CD8-positive, alpha-beta memory T cell (primary cell): ENCODE results near the gene TNNI2. TPM values are rescaled to one million over a fixed set of nuclear protein-coding genes. Genes with fewer than 3 reads are reported as not detected.
A peak's percentile ranks its signal among the peaks of the same experiment; 100 is the strongest.
"Not testable (repeated sequence)": the region's sequence is repeated elsewhere in the genome, so short reads cannot be mapped to it uniquely, and the experiment has no call there.

Experiments used
- CTCF ChIA-PET: fragments of 350-600 bp; sonication (Branson Sonifier 250); formaldehyde crosslinking; loops from one replicate; lab custom pipeline; 2021; ENCODE audit warnings: antibody characterized with exemption; lab: Charles Lee
- POLR2A ChIA-PET: fragments of 350-600 bp; sonication (Branson Sonifier 250); formaldehyde crosslinking; loops from one replicate; lab custom pipeline; 2021; ENCODE audit warnings: antibody characterized with exemption; lab: Charles Lee
- DNase-seq, 5 donors: peaks; one replicate each; pipeline versions ENCODE4 v3.0.0 to v3.0.0-alpha.2; 2020 to 2022; ENCODE audit warnings: mixed read lengths in 1 of 5
- H3K27ac ChIP-seq: one replicate; pipeline ENCODE4 v1.7.0; 2013; ENCODE audit warnings: low read depth, mild to moderate bottlenecking, low read length, moderate library complexity
- H3K27me3 ChIP-seq: 2 replicates; pipeline ENCODE4 v1.7.0; 2013; ENCODE audit warnings: low read length, mild to moderate bottlenecking; ENCODE audit not compliant: insufficient read depth, poor library complexity, severe bottlenecking
- H3K36me3 ChIP-seq: 2 replicates; pipeline ENCODE4 v1.7.0; 2013; ENCODE audit warnings: mild to moderate bottlenecking, low read length, moderate library complexity; ENCODE audit not compliant: insufficient read depth
- H3K4me1 ChIP-seq: 2 replicates; pipeline ENCODE4 v1.7.0; 2013; ENCODE audit warnings: mild to moderate bottlenecking, low read length, moderate library complexity; ENCODE audit not compliant: insufficient read depth
- H3K4me3 ChIP-seq: 2 replicates; pipeline ENCODE4 v1.7.0; 2013; ENCODE audit warnings: mild to moderate bottlenecking, low read length
- H3K9me3 ChIP-seq: 2 replicates; pipeline ENCODE4 v1.7.0; 2013; ENCODE audit warnings: mild to moderate bottlenecking, low read length
- H3K27ac Mint-ChIP-seq, 8 donors: one replicate each; pipeline ENCODE4 v1.8.0; 2020 to 2021; ENCODE audit warnings: mixed read lengths in 8 of 8, mild to moderate bottlenecking in 6 of 8, inconsistent platforms in 3 of 8, moderate library complexity in 3 of 8
- H3K27me3 Mint-ChIP-seq, 2 donors: one replicate each; pipeline ENCODE4 v1.8.0; 2020 to 2021; ENCODE audit warnings: mixed read lengths in 2 of 2, mild to moderate bottlenecking in 1 of 2, moderate library complexity in 1 of 2
- H3K36me3 Mint-ChIP-seq, 3 donors: one replicate each; pipeline ENCODE4 v1.8.0; 2020 to 2021; ENCODE audit warnings: mixed read lengths in 3 of 3, inconsistent platforms in 1 of 3, mild to moderate bottlenecking in 1 of 3
- H3K4me1 Mint-ChIP-seq, 3 donors: one replicate each; pipeline ENCODE4 v1.8.0; 2020 to 2021; ENCODE audit warnings: mixed read lengths in 3 of 3, inconsistent platforms in 1 of 3, mild to moderate bottlenecking in 1 of 3
- H3K4me3 Mint-ChIP-seq, 7 donors: one replicate each; pipeline ENCODE4 v1.8.0; 2020 to 2021; ENCODE audit warnings: mixed read lengths in 7 of 7, mild to moderate bottlenecking in 6 of 7, moderate library complexity in 4 of 7, inconsistent platforms in 2 of 7
- H3K9me3 Mint-ChIP-seq, 5 donors: one replicate each; pipeline ENCODE4 v1.8.0; 2020 to 2022; ENCODE audit warnings: mixed read lengths in 5 of 5, mild to moderate bottlenecking in 3 of 5, moderate library complexity in 2 of 5, inconsistent platforms in 1 of 5
- polyA plus RNA-seq: library from polyadenylated mRNA; unstranded; fragments of 300-500 nt; fragmentation: Illumina TruSeq; gene quantifications from one replicate; pipeline ENCODE4 v1.2.3, GENCODE V29; 2021
- total RNA-seq, 2 experiments: library from RNA; stranded (reverse); gene quantifications; one replicate each; pipeline ENCODE4 v1.2.3, GENCODE V29; 2021

TNNI2 gene
- total and polyA plus RNA-seq, 3 experiments from 2014 or later: 0.33 TPM; not detected in 2

- H3K4me3 ChIP-seq, H3K27ac ChIP-seq, POLR2A ChIA-PET, H3K4me1 ChIP-seq, H3K4me3 Mint-ChIP-seq, H3K9me3 Mint-ChIP-seq, H3K36me3 ChIP-seq, DNase-seq, H3K27me3 ChIP-seq, H3K36me3 Mint-ChIP-seq, CTCF ChIA-PET, H3K9me3 ChIP-seq, H3K4me1 Mint-ChIP-seq: not testable (repeated sequence)
- peak overlapping the region in 1 of 8 donors; percentile 17 for H3K27ac Mint-ChIP-seq
- H3K27me3 Mint-ChIP-seq: peaks cover 6 to 40% of the 10 kb centered on the region in 2 donors
These were observed 34.8 kb upstream of the TNNI2 start for GRCh38 chr11:1803835-1804519.

DNA sequence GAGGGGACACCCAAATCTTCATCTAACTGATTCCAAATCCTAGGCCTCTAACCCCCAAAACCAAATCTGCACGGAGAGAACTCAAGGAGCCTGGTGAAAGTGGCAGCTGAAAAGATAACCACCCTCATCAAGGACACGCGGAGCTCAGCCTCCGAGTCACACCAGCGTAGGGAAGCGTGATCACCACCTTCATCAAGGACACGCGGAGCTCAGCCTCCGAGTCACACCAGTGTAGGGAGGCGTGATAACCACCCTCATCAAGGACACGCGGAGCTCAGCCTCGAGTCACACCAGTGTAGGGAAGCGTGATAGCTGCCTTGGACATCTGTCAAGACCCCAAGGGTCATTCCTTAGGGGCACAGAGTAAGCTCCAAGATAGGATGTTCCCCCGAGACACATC is 33.3 kb upstream of the TNNI2 start:
- no peaks in the 10 kb centered on the region for H3K36me3 Mint-ChIP-seq
- H3K27ac Mint-ChIP-seq: no peak overlapping the region
- H3K27me3 Mint-ChIP-seq: peaks cover 7 to 36% of the 10 kb centered on the region in 2 donors
- H3K4me3 Mint-ChIP-seq: no peak overlapping the region
- POLR2A ChIA-PET: no interaction called here
- DNase-seq: no peak
- no peaks in the 10 kb centered on the region for H3K4me1 Mint-ChIP-seq
- H3K9me3 ChIP-seq: no peaks in the 10 kb centered on the region
- no peak overlapping the region for H3K4me3 ChIP-seq
- no peaks in the 10 kb centered on the region for H3K36me3 ChIP-seq
- H3K9me3 Mint-ChIP-seq: no peaks in the 10 kb centered on the region
- H3K27me3 ChIP-seq: no peaks in the 10 kb centered on the region
- no peaks in the 10 kb centered on the region for H3K4me1 ChIP-seq
- H3K27ac ChIP-seq: no peak overlapping the region
- CTCF ChIA-PET: interaction anchor here (0.9 to 1.5 kb wide), 3 partner anchors 27 to 153 kb away, joined by 3 to 5 read pairs (median 4); no protein-coding TSS in a partner anchor

DNA sequence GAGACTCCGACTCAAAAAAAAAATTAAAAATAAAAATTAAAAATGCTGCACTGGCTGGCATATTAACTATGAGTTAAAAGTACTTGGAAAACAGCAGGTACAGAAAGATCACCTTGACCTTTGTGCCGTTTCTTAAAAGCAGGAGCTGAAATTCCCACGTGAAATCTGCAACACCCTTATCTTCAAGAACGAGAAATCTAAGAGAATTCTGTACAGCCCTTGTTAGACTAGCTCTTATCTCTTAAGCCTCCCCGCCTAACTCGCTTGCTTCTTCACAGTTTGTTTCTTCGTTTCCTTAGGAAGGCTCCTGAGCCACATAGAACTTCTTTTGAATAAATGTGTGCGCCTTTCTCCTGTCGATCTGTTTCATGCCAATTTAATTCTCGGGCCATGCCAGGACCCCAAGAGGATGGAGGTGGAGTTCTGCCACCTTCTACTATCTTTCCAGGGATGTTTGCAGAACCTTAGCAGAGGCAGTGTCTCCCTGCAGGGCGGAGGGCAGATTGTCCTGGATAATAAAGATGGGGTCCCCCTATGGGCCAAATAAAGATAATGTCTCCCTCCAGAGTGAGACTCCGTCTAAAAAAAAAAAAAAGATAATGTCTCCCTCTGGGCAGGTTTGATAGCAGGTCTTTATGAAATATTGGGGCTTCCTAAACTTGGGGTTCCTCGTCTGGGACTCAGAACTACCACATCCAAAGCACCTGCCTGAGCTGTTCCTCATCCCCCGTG is 31.4 kb upstream of the TNNI2 start:
- POLR2A ChIA-PET: no interaction called here
- no peaks in the 10 kb centered on the region for H3K4me1 ChIP-seq
- CTCF ChIA-PET: interaction anchor here (1.5 to 1.8 kb wide), 2 partner anchors 25 to 114 kb away, joined by 4 to 7 read pairs; no protein-coding TSS in a partner anchor
- Mint-ChIP-seq H3K36me3 (no peaks in the 10 kb centered on the region), H3K27ac (peak overlapping the region in 1 of 8 donors; percentile 88), H3K9me3 (peaks cover 0 to 3% (median 0%) of the 10 kb centered on the region in 5 donors), H3K4me1 (no peaks in the 10 kb centered on the region), H3K4me3 (no peak overlapping the region), H3K27me3 (peaks cover 6 to 36% of the 10 kb centered on the region in 2 donors)
- no peak overlapping the region for H3K4me3 ChIP-seq
- H3K9me3 ChIP-seq: no peaks in the 10 kb centered on the region
- peaks cover 3% of the 10 kb centered on the region for H3K27me3 ChIP-seq
- no peak overlapping the region for H3K27ac ChIP-seq
- H3K36me3 ChIP-seq: no peaks in the 10 kb centered on the region
- no peak for DNase-seq

- Mint-ChIP-seq H3K36me3 (no peaks in the 10 kb centered on the region), H3K4me3 (no peak overlapping the region), H3K27me3 (peaks cover 5 to 13% of the 10 kb centered on the region in 2 donors), H3K27ac (no peak overlapping the region), H3K4me1 (no peaks in the 10 kb centered on the region), H3K9me3 (peaks cover 0 to 5% (median 0%) of the 10 kb centered on the region in 5 donors)
- peaks cover 3% of the 10 kb centered on the region for H3K27me3 ChIP-seq
- H3K9me3 ChIP-seq: no peaks in the 10 kb centered on the region
- no peaks in the 10 kb centered on the region for H3K4me1 ChIP-seq
- ChIA-PET CTCF (interaction anchor here (1.9 kb wide), 1 partner anchor 117 kb away, joined by 5 read pairs; no protein-coding TSS in a partner anchor), POLR2A (no interaction called here)
- no peak overlapping the region for H3K27ac ChIP-seq
- DNase-seq: no peak
- no peak overlapping the region for H3K4me3 ChIP-seq
- H3K36me3 ChIP-seq: no peaks in the 10 kb centered on the region
These were observed 28.0 kb upstream of the TNNI2 start for GRCh38 chr11:1810761-1811160.

GRCh38 chr11:1812274-1812673 is 26.5 kb upstream of the TNNI2 start:
- no peak overlapping the region for H3K4me3 Mint-ChIP-seq

DNA sequence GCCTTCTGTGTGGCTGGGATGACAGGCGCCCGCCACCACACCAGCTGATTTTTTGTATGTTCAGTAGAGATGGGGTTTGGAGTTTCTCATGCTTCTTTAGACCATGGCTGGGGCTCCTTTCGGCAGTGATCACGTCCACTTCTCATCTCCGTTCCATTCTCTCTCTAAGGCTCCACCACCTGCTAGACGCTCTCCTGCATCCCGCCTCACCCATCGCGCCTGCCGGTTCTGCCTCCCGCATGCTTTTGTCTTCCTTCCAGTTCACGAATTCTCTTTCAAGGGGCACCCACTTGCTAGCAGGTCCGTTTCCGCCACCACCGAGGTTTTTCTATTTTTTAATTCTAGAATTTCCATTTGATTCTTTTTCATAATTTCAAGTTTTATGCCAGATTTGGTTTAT is 26.0 kb upstream of the TNNI2 start:
- Histone ChIP-seq H3K36me3 (no peaks in the 10 kb centered on the region), H3K9me3 (no peaks in the 10 kb centered on the region), H3K4me3 (no peak overlapping the region), H3K4me1 (no peaks in the 10 kb centered on the region), H3K27ac (no peak overlapping the region), H3K27me3 (peaks cover 3% of the 10 kb centered on the region)
- CTCF ChIA-PET: no interaction called here
- no peaks in the 10 kb centered on the region for H3K4me1 Mint-ChIP-seq
- peak overlapping the region in 1 of 8 donors; percentile 89 for H3K27ac Mint-ChIP-seq
- no peak for DNase-seq
- H3K4me3 Mint-ChIP-seq: no peak overlapping the region
- H3K36me3 Mint-ChIP-seq: peaks cover 0 to 5% (median 0%) of the 10 kb centered on the region in 3 donors
- peaks cover 5 to 13% of the 10 kb centered on the region in 2 donors for H3K27me3 Mint-ChIP-seq
- H3K9me3 Mint-ChIP-seq: peaks cover 0 to 8% (median 0%) of the 10 kb centered on the region in 5 donors
- POLR2A ChIA-PET: no interaction called here

More at GRCh38 chr11:1812274-1812673, 26.5 kb upstream of the TNNI2 start:
- Mint-ChIP-seq H3K36me3 (peaks cover 0 to 2% (median 0%) of the 10 kb centered on the region in 3 donors), H3K27me3 (peaks cover 5 to 13% of the 10 kb centered on the region in 2 donors), H3K27ac (no peak overlapping the region), H3K4me1 (no peaks in the 10 kb centered on the region), H3K9me3 (peaks cover 0 to 5% (median 0%) of the 10 kb centered on the region in 5 donors)
- CTCF ChIA-PET: no interaction called here
- Histone ChIP-seq H3K9me3 (no peaks in the 10 kb centered on the region), H3K4me1 (no peaks in the 10 kb centered on the region), H3K36me3 (no peaks in the 10 kb centered on the region), H3K27ac (no peak overlapping the region), H3K4me3 (no peak overlapping the region), H3K27me3 (peaks cover 3% of the 10 kb centered on the region)
- DNase-seq: no peak
- POLR2A ChIA-PET: no interaction called here

DNA sequence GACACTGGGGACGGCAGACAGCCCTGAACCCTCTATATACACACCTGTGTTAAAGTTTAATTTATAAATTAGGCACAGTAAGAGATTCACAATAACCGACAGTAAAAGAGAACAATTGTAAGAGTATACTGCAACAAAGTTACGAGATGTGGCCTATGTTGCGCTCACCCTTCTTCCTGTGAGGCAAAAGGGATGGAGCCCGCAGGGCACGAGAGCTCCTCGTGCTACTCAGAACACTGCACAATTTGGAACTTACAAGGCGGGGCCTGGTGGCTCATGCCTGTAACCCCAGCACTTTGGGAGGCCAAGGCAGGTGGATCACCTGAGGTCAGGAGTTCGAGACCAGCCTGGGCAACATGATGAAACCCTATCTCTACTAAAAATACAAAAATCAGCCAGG is 25.4 kb upstream of the TNNI2 start:
- H3K4me1 Mint-ChIP-seq, CTCF ChIA-PET, H3K27ac Mint-ChIP-seq, H3K27ac ChIP-seq, H3K27me3 ChIP-seq, H3K4me3 ChIP-seq, POLR2A ChIA-PET, H3K4me3 Mint-ChIP-seq, H3K36me3 ChIP-seq, H3K4me1 ChIP-seq, DNase-seq, H3K9me3 ChIP-seq, H3K9me3 Mint-ChIP-seq, H3K36me3 Mint-ChIP-seq: not testable (repeated sequence)
- peaks cover 5 to 11% of the 10 kb centered on the region in 2 donors for H3K27me3 Mint-ChIP-seq

- peaks cover 0 to 9% (median 0%) of the 10 kb centered on the region in 3 donors for H3K36me3 Mint-ChIP-seq
- H3K9me3 ChIP-seq: no peaks in the 10 kb centered on the region
- peaks cover 4 to 11% of the 10 kb centered on the region in 2 donors for H3K27me3 Mint-ChIP-seq
These were observed 24.1 kb upstream of the TNNI2 start for GRCh38 chr11:1814691-1815090.

More at GRCh38 chr11:1814691-1815090, 24.1 kb upstream of the TNNI2 start:
- no peak overlapping the region for H3K27ac ChIP-seq
- ChIA-PET CTCF (interaction anchor here (1.7 kb wide), 1 partner anchor 121 kb away, joined by 4 read pairs; no protein-coding TSS in a partner anchor), POLR2A (no interaction called here)
- Mint-ChIP-seq H3K9me3 (peaks cover 0 to 8% (median 3%) of the 10 kb centered on the region in 5 donors), H3K4me3 (no peak overlapping the region), H3K27ac (no peak overlapping the region), H3K4me1 (no peaks in the 10 kb centered on the region)
- no peak overlapping the region for H3K4me3 ChIP-seq
- H3K27me3 ChIP-seq: peaks cover 3% of the 10 kb centered on the region
- no peak for DNase-seq
- H3K36me3 ChIP-seq: no peaks in the 10 kb centered on the region
- no peaks in the 10 kb centered on the region for H3K4me1 ChIP-seq
